Astrocyte (in vitro differentiated cells and primary cell): ENCODE results near the gene CLDN20. TPM values are rescaled to one million over a fixed set of nuclear protein-coding genes. Genes with fewer than 3 reads are reported as not detected.
"Not testable (repeated sequence)": the region's sequence is repeated elsewhere in the genome, so short reads cannot be mapped to it uniquely, and the experiment has no call there.

ENCODE experiments used
- DNase-seq: peaks from one replicate; pipeline ENCODE4 v3.0.0-alpha.2; 2010; ENCODE audit warnings: low read depth
- FAIRE-seq: peaks from 2 replicates; lab custom pipeline; 2011; peaks lifted over from hg19 to GRCh38; lab: Jason Lieb, UNC
- H2AFZ ChIP-seq: 2 replicates; pipeline ENCODE4 v1.6.0; 2012; ENCODE audit warnings: low read depth, low read length, inconsistent platforms
- H3K27ac ChIP-seq: 2 replicates; pipeline ENCODE4 v1.5.1; 2011; ENCODE audit warnings: low read depth, low read length, inconsistent platforms
- H3K27me3 ChIP-seq: 2 replicates; pipeline ENCODE4 v1.6.0; 2011; ENCODE audit warnings: low read length, inconsistent platforms; ENCODE audit not compliant: insufficient read depth
- H3K36me3 ChIP-seq: 2 replicates; pipeline ENCODE4 v1.5.1; 2011; ENCODE audit warnings: low read length, inconsistent platforms; ENCODE audit not compliant: insufficient read depth
- H3K4me1 ChIP-seq: 2 replicates; pipeline ENCODE4 v1.5.1; 2011; ENCODE audit warnings: low read length, inconsistent platforms; ENCODE audit not compliant: insufficient read depth
- H3K4me2 ChIP-seq: 2 replicates; pipeline ENCODE4 v1.6.0; 2012; ENCODE audit warnings: low read length, inconsistent platforms
- H3K4me3 ChIP-seq: 2 replicates; pipeline ENCODE4 v1.5.1; 2011; ENCODE audit warnings: low read depth, mild to moderate bottlenecking, low read length, inconsistent platforms; ENCODE audit not compliant: insufficient read depth
- H3K79me2 ChIP-seq: 2 replicates; pipeline ENCODE4 v1.6.0; 2012; ENCODE audit warnings: mild to moderate bottlenecking, low read length, inconsistent platforms; ENCODE audit not compliant: insufficient read depth
- H3K9ac ChIP-seq: 2 replicates; pipeline ENCODE4 v1.6.0; 2012; ENCODE audit warnings: mild to moderate bottlenecking, low read length, inconsistent platforms
- H3K9me3 ChIP-seq: 2 replicates; pipeline ENCODE4 v1.5.1; 2012; ENCODE audit warnings: low read depth, mild to moderate bottlenecking, low read length, inconsistent platforms; ENCODE audit not compliant: insufficient read depth
- H4K20me1 ChIP-seq: 2 replicates; pipeline ENCODE4 v1.6.0; 2012; ENCODE audit warnings: low read length, inconsistent platforms; ENCODE audit not compliant: insufficient read depth
- H3K27ac Mint-ChIP-seq: one replicate; pipeline ENCODE4 v1.8.0; 2021; ENCODE audit warnings: mild to moderate bottlenecking, mixed read lengths; ENCODE audit not compliant: unreplicated experiment
- H3K27me3 Mint-ChIP-seq: one replicate; pipeline ENCODE4 v1.8.0; 2021; ENCODE audit warnings: low read depth, mixed read lengths; ENCODE audit not compliant: unreplicated experiment
- H3K36me3 Mint-ChIP-seq: one replicate; pipeline ENCODE4 v1.8.0; 2021; ENCODE audit warnings: low read depth, mixed read lengths; ENCODE audit not compliant: unreplicated experiment
- H3K4me1 Mint-ChIP-seq: one replicate; pipeline ENCODE4 v1.8.0; 2021; ENCODE audit warnings: low read depth, mixed read lengths; ENCODE audit not compliant: unreplicated experiment
- H3K4me3 Mint-ChIP-seq: one replicate; pipeline ENCODE4 v1.8.0; 2021; ENCODE audit warnings: mild to moderate bottlenecking, moderate library complexity, mixed read lengths; ENCODE audit not compliant: unreplicated experiment
- H3K9me3 Mint-ChIP-seq: one replicate; pipeline ENCODE4 v1.8.0; 2021; ENCODE audit warnings: mild to moderate bottlenecking, mixed read lengths; ENCODE audit not compliant: unreplicated experiment
- CTCF ChIP-seq: IDR thresholded peaks from 2 replicates; pipeline ENCODE4 v1.5.1; 2011; ENCODE audit warnings: low read depth, mild to moderate bottlenecking, inconsistent platforms, low read length, moderate library complexity; ENCODE audit not compliant: insufficient read depth
- EZH2 ChIP-seq: IDR thresholded peaks from 2 replicates; pipeline ENCODE4 v1.6.1; 2012; ENCODE audit warnings: mild to moderate bottlenecking, low read length, inconsistent platforms; ENCODE audit not compliant: insufficient read depth
- total RNA-seq: library from RNA; stranded (reverse); gene quantifications from 2 replicates; pipeline ENCODE4 v1.2.1, GENCODE V29; 2021

CLDN20 gene
- total RNA-seq, 1 donor from 2014 or later = not detected

GRCh38 chr6:155228546-155229166, 35.2 kb upstream of the CLDN20 start:
- H3K4me2 ChIP-seq = peak overlapping the region; percentile 15
- FAIRE-seq (no peak), DNase-seq (peak; percentile 68)
- no peaks in the 10 kb centered on the region for H3K9me3 ChIP-seq
- H3K27ac Mint-ChIP-seq = no peak overlapping the region
- H3K36me3 Mint-ChIP-seq = peaks cover 28% of the 10 kb centered on the region
- H3K27me3 ChIP-seq = no peaks in the 10 kb centered on the region
- peaks cover 14% of the 10 kb centered on the region for H3K4me1 Mint-ChIP-seq
- no peak overlapping the region for H3K27ac ChIP-seq
- H3K4me3 Mint-ChIP-seq = no peak overlapping the region
- no peaks in the 10 kb centered on the region for H3K36me3 ChIP-seq
- no peak overlapping the region for H3K4me3 ChIP-seq
- peaks cover 13% of the 10 kb centered on the region for H3K4me1 ChIP-seq
- no peaks in the 10 kb centered on the region for H3K27me3 Mint-ChIP-seq
- TF ChIP-seq CTCF = no peak
- TF ChIP-seq EZH2 = no peak
- H2AFZ ChIP-seq = peak overlapping the region; percentile 51
- no peaks in the 10 kb centered on the region for H3K79me2 ChIP-seq
- H3K9ac ChIP-seq = no peak overlapping the region
- H4K20me1 ChIP-seq = no peaks in the 10 kb centered on the region
- peaks cover 2% of the 10 kb centered on the region for H3K9me3 Mint-ChIP-seq

DNA sequence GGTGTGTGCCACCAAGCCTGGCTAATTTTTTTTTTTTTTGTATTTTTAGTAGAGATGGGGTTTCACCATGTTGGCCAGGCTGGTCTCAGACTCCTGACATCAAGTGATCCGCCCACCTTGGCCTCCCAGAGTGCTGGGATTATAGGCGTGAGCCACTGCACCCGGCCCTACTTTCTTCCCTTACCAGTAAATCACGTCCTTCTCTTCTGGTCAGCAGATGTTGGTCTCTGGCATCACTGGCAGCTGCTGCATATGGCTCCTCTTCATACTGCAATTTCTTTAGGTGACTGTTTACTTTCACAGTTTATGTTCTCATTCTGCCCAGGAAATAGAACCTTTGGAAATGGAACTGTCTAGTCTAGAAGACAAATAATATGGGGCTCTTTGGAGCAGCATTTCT, 32.8 kb upstream of the CLDN20 start:
- FAIRE-seq, H2AFZ ChIP-seq: not testable (repeated sequence)
- peaks cover 28% of the 10 kb centered on the region for H3K36me3 Mint-ChIP-seq

GRCh38 chr6:155232848-155233247, 31.0 kb upstream of the CLDN20 start:
- no peak overlapping the region for H2AFZ ChIP-seq
- H3K9ac ChIP-seq = no peak overlapping the region
- peaks cover 2% of the 10 kb centered on the region for H3K4me1 Mint-ChIP-seq
- no peak overlapping the region for H3K4me3 Mint-ChIP-seq
- DNase-seq (no peak), FAIRE-seq (no peak)
- H3K27ac Mint-ChIP-seq = no peak overlapping the region
- H3K4me3 ChIP-seq = no peak overlapping the region
- peaks cover 2% of the 10 kb centered on the region for H3K9me3 Mint-ChIP-seq
- H3K79me2 ChIP-seq = no peaks in the 10 kb centered on the region
- H3K4me2 ChIP-seq = no peak overlapping the region
- H3K27me3 Mint-ChIP-seq = no peaks in the 10 kb centered on the region
- H3K27ac ChIP-seq = no peak overlapping the region
- H3K36me3 ChIP-seq = no peaks in the 10 kb centered on the region
- no peaks in the 10 kb centered on the region for H3K27me3 ChIP-seq
- no peaks in the 10 kb centered on the region for H3K4me1 ChIP-seq
- H4K20me1 ChIP-seq = no peaks in the 10 kb centered on the region
- H3K9me3 ChIP-seq = peaks cover 3% of the 10 kb centered on the region
- TF ChIP-seq CTCF (no peak), EZH2 (no peak)
- peaks cover 30% of the 10 kb centered on the region for H3K36me3 Mint-ChIP-seq

More for the DNA sequence above, 32.8 kb upstream of the CLDN20 start:
- H3K9me3 ChIP-seq, H3K4me3 ChIP-seq, H4K20me1 ChIP-seq, H3K9ac ChIP-seq, H3K36me3 ChIP-seq, H3K27ac ChIP-seq, H3K4me2 ChIP-seq, H3K27ac Mint-ChIP-seq, DNase-seq, H3K4me1 Mint-ChIP-seq, H3K27me3 Mint-ChIP-seq, H3K27me3 ChIP-seq, H3K4me1 ChIP-seq, H3K9me3 Mint-ChIP-seq, H3K79me2 ChIP-seq, H3K4me3 Mint-ChIP-seq: not testable (repeated sequence)
